ENCODE data around the gene CNTFR.

The CNTFR gene

DNA sequence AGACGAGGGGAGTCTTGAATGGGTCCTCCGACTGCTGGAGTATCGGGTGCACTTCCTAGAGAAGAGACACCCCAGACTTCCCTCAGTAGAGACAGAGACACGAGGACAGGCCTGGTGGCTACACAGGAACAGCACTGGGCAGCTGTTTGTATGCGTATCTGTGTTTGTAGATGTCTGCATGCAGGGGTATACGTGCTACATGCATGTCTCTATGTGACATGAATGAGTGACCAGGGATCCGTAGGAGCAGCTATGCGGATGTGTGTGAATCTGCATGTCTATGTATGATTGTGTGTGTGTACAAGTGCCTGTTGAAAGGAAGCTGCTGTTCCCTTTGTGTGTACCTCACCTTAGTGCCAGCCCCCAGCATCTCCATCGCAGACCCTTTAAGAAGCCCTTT, 31.2 kb downstream of the CNTFR start:
- DNase-seq (ENCODE audit: low read depth): no peak
- no peak overlapping the region for H3K4me3 ChIP-seq (ENCODE audit: low read depth, low read length)
- TF ChIP-seq, protein P1, sequence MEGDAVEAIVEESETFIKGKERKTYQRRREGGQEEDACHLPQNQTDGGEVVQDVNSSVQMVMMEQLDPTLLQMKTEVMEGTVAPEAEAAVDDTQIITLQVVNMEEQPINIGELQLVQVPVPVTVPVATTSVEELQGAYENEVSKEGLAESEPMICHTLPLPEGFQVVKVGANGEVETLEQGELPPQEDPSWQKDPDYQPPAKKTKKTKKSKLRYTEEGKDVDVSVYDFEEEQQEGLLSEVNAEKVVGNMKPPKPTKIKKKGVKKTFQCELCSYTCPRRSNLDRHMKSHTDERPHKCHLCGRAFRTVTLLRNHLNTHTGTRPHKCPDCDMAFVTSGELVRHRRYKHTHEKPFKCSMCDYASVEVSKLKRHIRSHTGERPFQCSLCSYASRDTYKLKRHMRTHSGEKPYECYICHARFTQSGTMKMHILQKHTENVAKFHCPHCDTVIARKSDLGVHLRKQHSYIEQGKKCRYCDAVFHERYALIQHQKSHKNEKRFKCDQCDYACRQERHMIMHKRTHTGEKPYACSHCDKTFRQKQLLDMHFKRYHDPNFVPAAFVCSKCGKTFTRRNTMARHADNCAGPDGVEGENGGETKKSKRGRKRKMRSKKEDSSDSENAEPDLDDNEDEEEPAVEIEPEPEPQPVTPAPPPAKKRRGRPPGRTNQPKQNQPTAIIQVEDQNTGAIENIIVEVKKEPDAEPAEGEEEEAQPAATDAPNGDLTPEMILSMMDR (IDR thresholded peaks at IDR 0.05; ENCODE audit: control insufficient read depth, extremely low read depth, insufficient read depth): no peak

DNA sequence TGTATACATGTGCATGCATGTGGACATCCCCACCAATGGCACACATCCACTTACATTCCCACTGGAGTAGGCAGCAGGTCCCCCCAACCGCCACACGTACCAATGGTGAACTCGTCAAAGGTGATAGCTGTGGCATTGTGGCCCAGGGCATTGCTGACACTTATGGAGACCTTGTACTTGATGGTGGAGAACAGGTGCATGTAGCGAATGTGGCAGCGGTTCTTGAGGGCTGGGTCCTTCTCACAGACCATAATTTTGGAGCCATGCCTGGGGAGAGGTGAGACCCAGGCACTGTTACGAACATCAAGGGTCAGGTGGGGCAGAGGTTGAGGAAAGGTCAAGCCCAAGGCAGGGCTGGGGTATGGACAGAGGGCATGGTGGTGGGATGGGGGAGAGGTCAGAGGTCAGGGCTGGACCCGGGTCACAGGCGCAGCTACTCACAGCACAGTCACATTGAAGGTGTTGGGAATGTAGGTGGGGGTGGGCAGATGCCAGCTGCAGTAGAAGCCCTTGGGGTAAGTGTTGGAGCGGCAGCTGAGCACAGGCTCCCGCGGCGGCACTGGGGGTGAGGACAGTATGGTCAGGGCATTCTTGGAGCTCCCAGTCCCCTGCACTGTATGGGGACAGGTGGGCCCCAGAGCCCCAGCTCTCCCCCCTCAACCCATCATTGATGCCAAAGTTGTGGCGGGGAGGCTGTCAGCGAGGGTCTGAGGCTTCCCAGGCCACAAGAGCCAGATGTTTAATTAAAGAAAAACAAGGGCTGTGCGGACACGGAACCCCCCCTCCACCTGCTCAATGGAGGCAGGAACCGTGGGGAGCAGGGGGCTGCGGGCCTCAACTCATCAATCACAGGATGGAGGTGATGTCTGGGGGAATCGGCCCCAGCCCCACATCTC, 31.9 kb downstream of the CNTFR start:
- TF ChIP-seq, protein P1 (IDR thresholded peaks at IDR 0.05; ENCODE audit: control insufficient read depth, extremely low read depth, insufficient read depth): no peak
- no peak overlapping the region for H3K4me3 ChIP-seq (ENCODE audit: low read depth, low read length)
- DNase-seq (ENCODE audit: low read depth): no peak

DNA sequence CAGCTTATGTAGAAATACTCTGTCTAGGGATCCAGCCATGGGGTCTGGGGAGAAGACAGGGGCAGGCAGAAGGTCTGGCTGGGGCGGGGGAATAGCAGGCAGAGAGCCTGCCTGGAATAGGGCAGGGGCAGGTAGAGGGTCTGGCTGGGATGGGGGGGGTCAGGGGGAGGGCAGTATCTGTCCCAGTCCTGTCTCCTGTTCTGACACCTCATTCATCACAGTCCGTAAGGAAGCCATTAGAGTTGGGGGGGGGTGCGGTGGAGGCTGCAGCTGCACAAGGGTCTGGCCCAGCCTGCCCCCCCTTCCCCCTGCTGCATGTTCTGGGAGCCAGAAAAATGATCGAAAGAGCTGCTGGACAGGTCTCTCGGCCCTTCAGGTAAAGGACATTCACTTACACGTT, 32.6 kb downstream of the CNTFR start:
- no peak for DNase-seq (ENCODE audit: low read depth)
- no peak overlapping the region for H3K4me3 ChIP-seq (ENCODE audit: low read depth, low read length)
- TF ChIP-seq, protein P1 (IDR thresholded peaks at IDR 0.05; ENCODE audit: control insufficient read depth, extremely low read depth, insufficient read depth): no peak

DNA sequence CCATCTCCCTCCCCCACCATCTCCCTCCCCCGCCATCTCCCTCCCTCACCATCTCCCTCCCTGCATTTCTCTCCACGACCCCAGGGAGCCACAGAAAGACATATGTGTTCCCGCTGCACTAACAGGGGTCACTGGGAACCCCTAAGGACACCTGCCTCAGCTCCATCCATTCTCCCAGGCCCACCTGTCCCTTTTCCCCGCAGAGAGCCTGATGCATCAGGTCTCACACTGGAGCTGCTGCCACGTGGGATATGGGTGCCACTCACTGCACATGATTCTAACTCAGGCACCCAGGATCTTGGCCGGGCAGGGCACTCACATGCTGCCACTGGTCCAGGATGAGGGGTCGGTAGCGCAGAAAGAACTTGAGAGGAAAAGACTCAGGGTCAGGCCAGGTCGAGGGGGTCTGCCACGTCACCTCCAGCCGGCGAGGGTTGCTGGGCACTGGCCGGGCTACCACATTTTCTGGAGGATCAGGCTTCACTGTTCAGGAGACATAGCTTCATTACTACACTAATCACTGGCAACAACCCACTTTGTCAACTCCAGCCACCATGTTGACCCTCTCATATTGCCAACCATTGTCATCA, 33.5 kb downstream of the CNTFR start:
- H3K4me3 ChIP-seq (ENCODE audit: low read depth, low read length): no peak overlapping the region
- TF ChIP-seq, protein P1 (IDR thresholded peaks at IDR 0.05; ENCODE audit: control insufficient read depth, extremely low read depth, insufficient read depth): no peak
- no peak for DNase-seq (ENCODE audit: low read depth)

DNA sequence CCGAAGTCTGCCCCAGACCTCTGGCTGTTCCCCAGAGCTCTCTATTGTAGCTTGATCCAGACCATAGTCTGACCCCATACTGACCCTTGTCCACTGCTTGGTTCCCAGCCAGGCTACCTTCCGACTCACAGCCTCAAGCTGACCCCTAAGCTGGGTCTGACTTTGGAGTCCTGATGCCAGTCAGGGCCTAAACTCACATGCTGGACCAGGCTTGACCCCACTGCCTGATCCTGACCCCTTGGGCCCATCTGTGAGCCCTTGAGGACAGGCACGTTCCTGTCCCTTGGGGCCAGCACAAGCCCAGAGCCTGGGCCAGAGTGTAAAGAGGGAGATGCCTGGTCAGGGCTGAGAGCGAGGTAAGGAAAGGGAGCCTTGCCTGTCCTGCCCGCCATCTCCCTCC, 34.0 kb downstream of the CNTFR start:
- H3K4me3 ChIP-seq (ENCODE audit: low read depth, low read length): no peak overlapping the region
- no peak for DNase-seq (ENCODE audit: low read depth)
- TF ChIP-seq, protein P1 (IDR thresholded peaks at IDR 0.05; ENCODE audit: control insufficient read depth, extremely low read depth, insufficient read depth): no peak

DNA sequence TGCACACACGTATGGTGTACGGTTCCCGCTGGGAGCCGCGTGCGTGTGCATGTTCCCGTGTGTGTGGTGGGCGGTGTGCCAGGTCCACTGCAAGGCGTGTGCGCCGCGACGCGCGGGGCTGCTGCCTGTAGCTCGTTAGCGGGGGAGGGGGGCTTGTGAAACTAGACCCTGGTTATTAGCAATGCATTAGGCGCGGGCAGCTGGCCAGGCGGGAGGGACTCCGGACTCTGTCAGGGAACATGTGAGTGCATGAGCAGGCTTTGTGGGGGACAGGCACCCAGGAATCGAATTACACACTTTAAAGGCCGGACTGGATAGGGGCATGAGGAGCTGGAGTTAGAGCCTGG, 34.5 kb downstream of the CNTFR start:
- DNase-seq (ENCODE audit: low read depth): no peak
- H3K4me3 ChIP-seq (ENCODE audit: low read depth, low read length): no peak overlapping the region
- TF ChIP-seq, protein P1 (IDR thresholded peaks at IDR 0.05; ENCODE audit: control insufficient read depth, extremely low read depth, insufficient read depth): no peak

Data from LNCaP clone FGC (cell line).